Measurements from ENCODE around the gene ITGA8. TPM values are rescaled to one million over a fixed set of nuclear protein-coding genes. Genes with fewer than 3 reads are reported as not detected.
A peak's percentile ranks its signal among the peaks of the same experiment; 100 is the strongest.

ITGA8 gene
- polyA plus RNA-seq, 6 donors from 2014 or later, result not detected

DNA sequence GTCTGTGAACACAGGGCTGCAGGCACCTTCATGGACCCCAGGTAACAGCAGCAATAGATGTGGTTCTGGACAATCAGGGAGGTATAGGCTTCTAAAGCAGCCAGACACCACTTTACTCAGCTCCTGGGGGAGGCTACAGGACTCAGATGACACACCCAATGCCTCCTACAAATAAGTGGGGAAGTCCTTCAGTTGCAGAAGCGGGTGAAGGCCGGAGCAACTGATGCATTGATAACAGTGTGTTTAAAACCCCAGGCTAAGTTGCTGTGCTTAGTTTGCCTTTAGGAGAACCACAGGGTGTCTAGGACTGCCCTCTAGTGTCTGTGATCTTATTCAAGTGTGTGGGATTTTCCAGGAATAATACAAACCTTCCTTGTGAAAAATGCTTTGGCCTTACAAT is 5.9 kb upstream of the ITGA8 start:
- H3K9me3 Mint-ChIP-seq, result peaks cover 3 to 31% (median 11%) of the 10 kb centered on the region in 7 donors
- H3K4me1 Mint-ChIP-seq, result no peaks in the 10 kb centered on the region
- H3K36me3 Mint-ChIP-seq, result peaks cover 0 to 8% of the 10 kb centered on the region in 2 donors
- DNase-seq (no peak), ATAC-seq (ENCODE audit: low read depth in 2 of 2) (no peak)
- no peak overlapping the region for H3K4me3 Mint-ChIP-seq
- H3K27me3 Mint-ChIP-seq, result peaks cover 22 to 34% (median 31%) of the 10 kb centered on the region in 3 donors
- no peak overlapping the region for H3K27ac Mint-ChIP-seq

GRCh38 chr10:15724683-15725082 is 5.0 kb upstream of the ITGA8 start:
- peaks cover 0 to 22% (median 10%) of the 10 kb centered on the region in 7 donors for H3K9me3 Mint-ChIP-seq
- ATAC-seq (ENCODE audit: low read depth in 2 of 2), result no peak

GRCh38 chr10:15723803-15724202 is 4.1 kb upstream of the ITGA8 start:
- Mint-ChIP-seq H3K27me3 (peaks cover 24 to 45% (median 33%) of the 10 kb centered on the region in 3 donors), H3K9me3 (peaks cover 0 to 22% (median 6%) of the 10 kb centered on the region in 7 donors), H3K4me1 (peaks cover 0 to 4% (median 2%) of the 10 kb centered on the region in 3 donors), H3K4me3 (no peak overlapping the region), H3K27ac (no peak overlapping the region), H3K36me3 (peaks cover 0 to 8% of the 10 kb centered on the region in 2 donors)
- DNase-seq (no peak), ATAC-seq (ENCODE audit: low read depth in 2 of 2) (no peak)

More at GRCh38 chr10:15724683-15725082, 5.0 kb upstream of the ITGA8 start:
- peaks cover 19 to 40% (median 32%) of the 10 kb centered on the region in 3 donors for H3K27me3 Mint-ChIP-seq
- DNase-seq, result no peak
- H3K4me1 Mint-ChIP-seq, result no peaks in the 10 kb centered on the region
- H3K36me3 Mint-ChIP-seq, result peaks cover 0 to 8% of the 10 kb centered on the region in 2 donors
- no peak overlapping the region for H3K4me3 Mint-ChIP-seq
- no peak overlapping the region for H3K27ac Mint-ChIP-seq

DNA sequence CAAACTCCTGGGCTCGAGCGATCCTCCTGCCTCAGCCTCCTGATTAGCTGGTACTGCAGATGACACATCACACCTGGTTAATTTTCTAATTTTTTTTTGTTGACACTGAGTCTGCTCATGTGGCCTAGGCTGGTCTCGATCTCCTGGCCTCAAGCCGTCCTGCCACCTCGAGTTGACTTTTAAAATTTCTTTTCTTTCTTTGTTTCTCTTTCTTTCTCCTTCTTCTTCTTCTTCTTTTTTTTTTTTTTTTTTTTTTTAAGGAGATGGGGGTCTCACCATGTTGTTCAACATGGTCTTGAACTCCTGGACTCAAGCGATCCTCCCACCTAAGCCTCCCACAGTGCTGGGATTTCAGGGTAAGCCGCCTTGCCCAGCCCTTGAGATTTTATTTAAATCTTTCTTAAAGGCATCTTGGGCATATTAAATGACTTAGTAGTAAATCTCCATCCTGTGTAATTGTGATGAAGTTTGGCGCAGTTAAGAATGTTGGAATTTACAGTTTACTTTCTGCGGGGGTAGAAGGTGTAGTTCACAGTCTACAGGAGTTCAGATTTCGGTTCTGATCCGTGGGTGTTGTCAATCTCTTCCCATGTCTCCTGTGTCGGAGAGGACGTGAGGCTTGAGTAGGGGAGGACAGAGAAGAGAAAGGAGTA is 1.0 kb upstream of the ITGA8 start:
- no peak for ATAC-seq (ENCODE audit: low read depth in 2 of 2)
- H3K4me3 Mint-ChIP-seq, result no peak overlapping the region
- H3K27ac Mint-ChIP-seq, result no peak overlapping the region
- H3K9me3 Mint-ChIP-seq, result no peaks in the 10 kb centered on the region
- peaks cover 0 to 8% of the 10 kb centered on the region in 2 donors for H3K36me3 Mint-ChIP-seq
- DNase-seq, result no peak
- peaks cover 27 to 54% (median 40%) of the 10 kb centered on the region in 3 donors for H3K27me3 Mint-ChIP-seq
- H3K4me1 Mint-ChIP-seq, result peaks cover 0 to 9% (median 2%) of the 10 kb centered on the region in 3 donors

- H3K27me3 Mint-ChIP-seq, result peaks cover 32 to 55% (median 43%) of the 10 kb centered on the region in 3 donors
- no peaks in the 10 kb centered on the region for H3K9me3 Mint-ChIP-seq
- DNase-seq, result no peak
- peak overlapping the region in 2 of 8 donors; percentile 29 to 76 for H3K4me3 Mint-ChIP-seq
- ATAC-seq (ENCODE audit: low read depth in 2 of 2), result no peak
- H3K27ac Mint-ChIP-seq, result no peak overlapping the region
- peaks cover 0 to 9% (median 2%) of the 10 kb centered on the region in 3 donors for H3K4me1 Mint-ChIP-seq
- H3K36me3 Mint-ChIP-seq, result peaks cover 0 to 8% of the 10 kb centered on the region in 2 donors
These were observed 448 bp downstream of the ITGA8 start for GRCh38 chr10:15719049-15719898.

- Mint-ChIP-seq H3K4me1 (peaks cover 0 to 9% (median 2%) of the 10 kb centered on the region in 3 donors), H3K36me3 (peaks cover 0 to 8% of the 10 kb centered on the region in 2 donors), H3K27me3 (peaks cover 36 to 50% (median 43%) of the 10 kb centered on the region in 3 donors), H3K4me3 (peak overlapping the region in 1 of 8 donors; percentile 76), H3K27ac (no peak overlapping the region), H3K9me3 (no peaks in the 10 kb centered on the region)
- DNase-seq (no peak), ATAC-seq (ENCODE audit: low read depth in 2 of 2) (no peak)
These were observed 1.1 kb downstream of the ITGA8 start for GRCh38 chr10:15718694-15719048.

GRCh38 chr10:15715619-15716227 is 4.0 kb downstream of the ITGA8 start:
- Mint-ChIP-seq H3K4me1 (peaks cover 0 to 9% (median 2%) of the 10 kb centered on the region in 3 donors), H3K36me3 (no peaks in the 10 kb centered on the region), H3K4me3 (no peak overlapping the region), H3K27ac (no peak overlapping the region), H3K27me3 (peaks cover 27 to 37% (median 36%) of the 10 kb centered on the region in 3 donors), H3K9me3 (no peaks in the 10 kb centered on the region)
- ATAC-seq (ENCODE audit: low read depth in 2 of 2), result no peak
- DNase-seq, result no peak

DNA sequence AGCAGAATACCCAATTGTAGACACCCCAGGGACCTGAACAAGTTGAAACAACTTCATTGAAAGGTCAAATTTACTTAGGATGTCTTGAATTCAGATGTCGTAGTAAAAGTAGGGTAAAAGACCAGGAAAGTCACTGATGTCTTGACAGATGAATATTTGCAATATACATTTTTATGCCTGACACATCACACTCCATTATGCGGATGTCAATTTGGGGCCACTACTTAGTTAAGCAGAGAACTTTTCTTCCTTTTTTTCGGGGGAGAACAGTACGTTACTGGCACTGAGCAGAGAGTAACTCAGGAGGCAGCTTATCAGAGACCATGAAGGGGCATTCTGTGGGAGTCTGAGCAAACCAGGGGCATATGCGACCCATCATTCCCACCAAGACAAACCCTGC is 4.9 kb downstream of the ITGA8 start:
- no peak for ATAC-seq (ENCODE audit: low read depth in 2 of 2)
- Mint-ChIP-seq H3K27me3 (peaks cover 24 to 41% (median 41%) of the 10 kb centered on the region in 3 donors), H3K9me3 (no peaks in the 10 kb centered on the region), H3K4me3 (no peak overlapping the region), H3K27ac (no peak overlapping the region), H3K4me1 (peaks cover 0 to 9% (median 2%) of the 10 kb centered on the region in 3 donors), H3K36me3 (no peaks in the 10 kb centered on the region)
- no peak for DNase-seq

- Mint-ChIP-seq H3K27ac (no peak overlapping the region), H3K36me3 (no peaks in the 10 kb centered on the region)
- no peak for DNase-seq
These were observed 6.8 kb downstream of the ITGA8 start for GRCh38 chr10:15712883-15713282.

GRCh38 chr10:15710455-15710854 is 9.3 kb downstream of the ITGA8 start:
- H3K4me3 Mint-ChIP-seq, result no peak overlapping the region
- no peak for DNase-seq
- peaks cover 0 to 3% (median 0%) of the 10 kb centered on the region in 7 donors for H3K9me3 Mint-ChIP-seq
- H3K4me1 Mint-ChIP-seq, result no peaks in the 10 kb centered on the region
- H3K27me3 Mint-ChIP-seq, result peaks cover 5 to 23% (median 16%) of the 10 kb centered on the region in 3 donors
- no peak overlapping the region for H3K27ac Mint-ChIP-seq
- no peaks in the 10 kb centered on the region for H3K36me3 Mint-ChIP-seq
- ATAC-seq (ENCODE audit: low read depth in 2 of 2), result no peak

More at GRCh38 chr10:15712883-15713282, 6.8 kb downstream of the ITGA8 start:
- Mint-ChIP-seq H3K4me1 (no peaks in the 10 kb centered on the region), H3K9me3 (peaks cover 0 to 2% (median 0%) of the 10 kb centered on the region in 7 donors), H3K27me3 (peaks cover 12 to 29% (median 26%) of the 10 kb centered on the region in 3 donors), H3K4me3 (no peak overlapping the region)
- ATAC-seq (ENCODE audit: low read depth in 2 of 2), result no peak

DNA sequence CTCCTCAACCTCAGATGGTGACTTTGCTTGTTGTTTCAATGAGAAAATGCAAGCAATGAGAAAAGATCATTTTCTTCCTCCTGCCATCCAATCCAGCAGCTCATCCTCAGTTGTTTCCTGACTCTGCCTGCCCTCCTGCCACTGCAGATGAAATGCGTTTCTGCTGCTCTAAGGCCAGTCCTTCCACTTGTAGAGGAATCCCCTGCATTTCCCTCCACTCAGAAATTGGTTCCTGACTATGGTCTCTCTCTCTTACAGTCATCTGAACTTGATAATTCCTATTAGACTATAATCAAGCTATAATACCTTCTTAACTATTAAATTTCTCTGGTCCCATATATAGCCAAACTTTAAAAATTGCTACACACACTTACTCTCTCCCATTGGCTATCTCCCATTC is 14.4 kb downstream of the ITGA8 start:
- peaks cover 0 to 3% (median under 1%) of the 10 kb centered on the region in 7 donors for H3K9me3 Mint-ChIP-seq
- no peaks in the 10 kb centered on the region for H3K4me1 Mint-ChIP-seq
- H3K4me3 Mint-ChIP-seq, result no peak overlapping the region
- no peak for DNase-seq
- peaks cover 1 to 9% (median 1%) of the 10 kb centered on the region in 3 donors for H3K27me3 Mint-ChIP-seq
- ATAC-seq (ENCODE audit: low read depth in 2 of 2), result no peak
- no peak overlapping the region for H3K27ac Mint-ChIP-seq
- no peaks in the 10 kb centered on the region for H3K36me3 Mint-ChIP-seq

DNA sequence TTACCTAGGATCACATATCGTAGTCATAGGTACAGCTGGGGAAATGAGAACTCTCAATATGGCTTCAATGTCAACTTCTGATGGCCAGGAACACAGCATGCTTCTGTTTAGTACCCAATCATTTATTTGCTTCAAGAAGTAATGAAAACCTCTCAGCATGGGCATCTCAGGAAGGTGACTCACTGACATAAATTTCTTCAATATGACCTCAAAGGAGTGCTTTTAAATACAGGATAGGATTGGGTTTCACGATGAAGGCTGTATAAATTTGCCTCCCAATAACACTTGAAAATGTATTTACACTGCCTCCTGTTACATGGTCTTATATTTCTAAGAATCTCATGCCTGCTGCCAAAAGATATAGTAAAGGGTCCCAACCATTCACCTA is 15.1 kb downstream of the ITGA8 start:
- no peak overlapping the region for H3K27ac Mint-ChIP-seq
- peaks cover 0 to 5% (median 3%) of the 10 kb centered on the region in 7 donors for H3K9me3 Mint-ChIP-seq
- H3K4me1 Mint-ChIP-seq, result no peaks in the 10 kb centered on the region
- ATAC-seq (ENCODE audit: low read depth in 2 of 2) (no peak), DNase-seq (no peak)
- H3K4me3 Mint-ChIP-seq, result no peak overlapping the region
- H3K36me3 Mint-ChIP-seq, result no peaks in the 10 kb centered on the region
- peaks cover 0 to 11% (median 0%) of the 10 kb centered on the region in 3 donors for H3K27me3 Mint-ChIP-seq

DNA sequence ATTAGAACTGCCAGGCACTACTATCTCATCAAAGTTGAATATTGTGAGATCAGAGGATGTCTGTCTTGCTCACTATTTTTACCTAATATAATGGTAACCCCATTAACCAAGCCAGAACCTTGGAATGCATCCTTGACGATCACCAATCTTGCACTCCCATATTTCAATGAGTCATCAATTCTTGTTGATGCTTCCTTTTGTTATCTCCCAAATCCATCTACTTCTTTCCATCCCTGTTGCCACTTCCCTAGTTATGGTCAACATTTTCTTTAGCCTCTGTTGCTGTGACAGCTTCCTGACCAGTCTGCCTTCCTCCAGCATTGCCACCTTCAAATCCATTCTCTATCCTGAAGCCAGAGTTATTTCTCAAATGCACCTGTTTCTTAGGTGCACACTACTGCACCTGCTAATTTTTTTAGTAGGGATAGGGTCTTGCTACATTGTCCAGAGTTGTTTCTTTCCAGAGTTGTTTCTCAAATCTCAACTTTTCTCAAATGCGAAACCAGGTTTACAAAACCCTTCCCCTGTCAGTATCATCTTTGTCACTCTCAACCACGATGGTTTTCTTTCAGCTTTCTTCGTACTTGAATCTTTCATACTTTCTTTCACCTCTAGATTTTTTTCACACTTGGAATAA is 15.7 kb downstream of the ITGA8 start:
- Mint-ChIP-seq H3K27ac (no peak overlapping the region), H3K27me3 (peaks cover 0 to 11% (median 0%) of the 10 kb centered on the region in 3 donors), H3K4me1 (no peaks in the 10 kb centered on the region), H3K4me3 (no peak overlapping the region), H3K36me3 (no peaks in the 10 kb centered on the region), H3K9me3 (peaks cover 0 to 5% (median 3%) of the 10 kb centered on the region in 7 donors)
- no peak for ATAC-seq (ENCODE audit: low read depth in 2 of 2)
- no peak for DNase-seq
